Ishikawa (cell line): ENCODE results near the gene RNF6.

ENCODE experiments used
- CEBPB ChIP-seq: IDR thresholded peaks from 2 replicates; pipeline ENCODE4 v1.6.1; 2012
- CREB1 ChIP-seq: IDR thresholded peaks from 2 replicates; pipeline ENCODE4 v1.6.1; 2012; ENCODE audit warnings: low read depth
- EGR1 ChIP-seq: IDR thresholded peaks from 2 replicates; pipeline ENCODE4 v1.6.1; 2012
- EP300 ChIP-seq: IDR thresholded peaks from 2 replicates; pipeline ENCODE4 v1.6.1; 2012; ENCODE audit warnings: borderline replicate concordance
- NFIC ChIP-seq: IDR thresholded peaks from 2 replicates; pipeline ENCODE4 v1.6.1; 2012
- RAD21 ChIP-seq: IDR thresholded peaks from 2 replicates; pipeline ENCODE4 v1.6.1; 2012; ENCODE audit warnings: low read depth
- TAF1 ChIP-seq: IDR thresholded peaks from 2 replicates; pipeline ENCODE4 v1.6.1; 2012; ENCODE audit warnings: low read depth, mild to moderate bottlenecking
- TCF12 ChIP-seq: IDR thresholded peaks from 2 replicates; pipeline ENCODE4 v1.6.1; 2012; ENCODE audit warnings: low read depth
- TEAD4 ChIP-seq: IDR thresholded peaks from 2 replicates; pipeline ENCODE4 v1.6.1; 2012
- YY1 ChIP-seq: IDR thresholded peaks from 2 replicates; pipeline ENCODE4 v1.6.1; 2012; ENCODE audit warnings: low read depth
- ZBTB7A ChIP-seq: IDR thresholded peaks from 2 replicates; pipeline ENCODE4 v1.6.1; 2012; ENCODE audit warnings: low read depth
- TF ChIP-seq, protein P1 (sequence below): IDR thresholded peaks from 2 replicates; pipeline ENCODE4 v1.6.1; 2012; ENCODE audit warnings: low read depth, mild to moderate bottlenecking
- TF ChIP-seq, protein P2 (sequence below): IDR thresholded peaks from 2 replicates; pipeline ENCODE4 v1.6.1; 2012
- TF ChIP-seq, protein P3 (sequence below): IDR thresholded peaks from 2 replicates; pipeline ENCODE4 v1.6.1; 2012

DNA sequence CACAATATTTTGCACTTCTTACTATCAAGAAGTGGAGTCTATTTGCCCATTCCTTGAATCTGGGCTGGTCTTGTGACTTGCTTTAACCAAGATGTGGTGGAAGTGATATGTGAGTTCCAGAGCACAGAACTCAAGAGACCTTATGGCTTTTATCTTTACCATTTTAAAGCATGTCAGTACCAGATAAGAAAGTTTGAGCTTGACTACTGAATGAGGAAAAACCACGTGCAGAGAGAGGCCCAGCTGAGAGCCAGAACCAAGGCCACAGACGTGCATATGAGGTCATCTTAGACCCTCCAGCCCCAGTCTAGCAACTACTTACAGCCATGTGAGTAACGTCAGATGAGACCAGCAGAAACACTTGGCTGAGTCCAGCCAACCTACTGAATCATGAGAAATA lies 25.5 kb upstream of the RNF6 start:
- TF ChIP-seq EP300 = no peak
- TF ChIP-seq TAF1 = no peak
- no peak for TF ChIP-seq ZBTB7A
- TF ChIP-seq EGR1 = no peak
- no peak for TF ChIP-seq TCF12
- TF ChIP-seq, protein P1, sequence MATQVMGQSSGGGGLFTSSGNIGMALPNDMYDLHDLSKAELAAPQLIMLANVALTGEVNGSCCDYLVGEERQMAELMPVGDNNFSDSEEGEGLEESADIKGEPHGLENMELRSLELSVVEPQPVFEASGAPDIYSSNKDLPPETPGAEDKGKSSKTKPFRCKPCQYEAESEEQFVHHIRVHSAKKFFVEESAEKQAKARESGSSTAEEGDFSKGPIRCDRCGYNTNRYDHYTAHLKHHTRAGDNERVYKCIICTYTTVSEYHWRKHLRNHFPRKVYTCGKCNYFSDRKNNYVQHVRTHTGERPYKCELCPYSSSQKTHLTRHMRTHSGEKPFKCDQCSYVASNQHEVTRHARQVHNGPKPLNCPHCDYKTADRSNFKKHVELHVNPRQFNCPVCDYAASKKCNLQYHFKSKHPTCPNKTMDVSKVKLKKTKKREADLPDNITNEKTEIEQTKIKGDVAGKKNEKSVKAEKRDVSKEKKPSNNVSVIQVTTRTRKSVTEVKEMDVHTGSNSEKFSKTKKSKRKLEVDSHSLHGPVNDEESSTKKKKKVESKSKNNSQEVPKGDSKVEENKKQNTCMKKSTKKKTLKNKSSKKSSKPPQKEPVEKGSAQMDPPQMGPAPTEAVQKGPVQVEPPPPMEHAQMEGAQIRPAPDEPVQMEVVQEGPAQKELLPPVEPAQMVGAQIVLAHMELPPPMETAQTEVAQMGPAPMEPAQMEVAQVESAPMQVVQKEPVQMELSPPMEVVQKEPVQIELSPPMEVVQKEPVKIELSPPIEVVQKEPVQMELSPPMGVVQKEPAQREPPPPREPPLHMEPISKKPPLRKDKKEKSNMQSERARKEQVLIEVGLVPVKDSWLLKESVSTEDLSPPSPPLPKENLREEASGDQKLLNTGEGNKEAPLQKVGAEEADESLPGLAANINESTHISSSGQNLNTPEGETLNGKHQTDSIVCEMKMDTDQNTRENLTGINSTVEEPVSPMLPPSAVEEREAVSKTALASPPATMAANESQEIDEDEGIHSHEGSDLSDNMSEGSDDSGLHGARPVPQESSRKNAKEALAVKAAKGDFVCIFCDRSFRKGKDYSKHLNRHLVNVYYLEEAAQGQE = no peak
- TF ChIP-seq TEAD4 = no peak
- TF ChIP-seq NFIC = no peak
- TF ChIP-seq, protein P2, sequence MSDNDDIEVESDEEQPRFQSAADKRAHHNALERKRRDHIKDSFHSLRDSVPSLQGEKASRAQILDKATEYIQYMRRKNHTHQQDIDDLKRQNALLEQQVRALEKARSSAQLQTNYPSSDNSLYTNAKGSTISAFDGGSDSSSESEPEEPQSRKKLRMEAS = no peak
- no peak for TF ChIP-seq RAD21
- no peak for TF ChIP-seq CEBPB
- no peak for TF ChIP-seq CREB1
- no peak for TF ChIP-seq YY1
- TF ChIP-seq, protein P3, sequence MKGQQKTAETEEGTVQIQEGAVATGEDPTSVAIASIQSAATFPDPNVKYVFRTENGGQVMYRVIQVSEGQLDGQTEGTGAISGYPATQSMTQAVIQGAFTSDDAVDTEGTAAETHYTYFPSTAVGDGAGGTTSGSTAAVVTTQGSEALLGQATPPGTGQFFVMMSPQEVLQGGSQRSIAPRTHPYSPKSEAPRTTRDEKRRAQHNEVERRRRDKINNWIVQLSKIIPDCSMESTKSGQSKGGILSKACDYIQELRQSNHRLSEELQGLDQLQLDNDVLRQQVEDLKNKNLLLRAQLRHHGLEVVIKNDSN = no peak
